NCI-H446 treated with DMSO at 0.1 percent for 48 hours (cell line): ENCODE data around the gene GRM8.

ENCODE experiments used
- DNase-seq: peaks from one replicate; lab custom pipeline; 2025; lab: John Stamatoyannopoulos, UW

The GRM8 gene

GRCh38 chr7:126806614-126807013, 446.1 kb downstream of the GRM8 start:
- no peak for DNase-seq

DNA sequence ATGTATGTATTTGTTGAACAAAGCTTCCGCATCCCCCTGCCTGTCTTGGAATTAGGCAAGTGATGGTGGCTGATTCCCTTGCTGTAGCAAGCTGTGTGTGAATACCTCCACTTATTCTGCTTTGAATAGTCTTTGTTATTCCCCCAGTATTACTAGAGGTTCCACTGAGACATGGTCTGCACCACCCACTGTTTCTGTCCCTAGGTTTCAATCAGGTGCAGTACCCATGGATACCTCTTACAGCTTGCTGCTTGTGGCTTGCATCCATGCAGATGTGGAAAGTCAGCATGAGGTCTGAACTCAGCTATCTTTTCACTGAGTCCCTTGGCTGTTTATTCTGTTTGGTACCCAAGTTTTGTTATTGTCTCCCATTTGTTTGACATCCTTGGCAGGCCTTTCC, 447.4 kb downstream of the GRM8 start:
- no peak for DNase-seq

DNA sequence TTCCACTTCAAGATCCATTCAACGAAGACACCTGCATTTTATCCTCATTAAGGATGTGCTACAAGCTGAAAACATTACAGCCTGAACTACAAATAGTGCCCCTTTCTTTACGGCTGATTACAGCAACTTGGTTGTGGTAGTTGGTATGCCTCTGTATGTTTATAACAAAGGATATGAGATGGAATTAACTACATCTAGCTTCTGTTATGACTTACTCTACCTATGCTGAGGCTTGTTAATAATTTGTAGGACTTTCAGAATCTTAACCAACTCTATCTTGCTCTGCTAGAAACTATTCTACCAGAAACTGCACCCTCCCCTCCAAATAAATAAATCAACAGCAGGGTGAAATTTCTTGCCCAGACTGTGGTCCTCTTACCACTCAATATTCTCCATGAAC, 448.1 kb downstream of the GRM8 start:
- DNase-seq, result no peak

GRCh38 chr7:126803990-126804389, 448.8 kb downstream of the GRM8 start:
- DNase-seq, result no peak

DNA sequence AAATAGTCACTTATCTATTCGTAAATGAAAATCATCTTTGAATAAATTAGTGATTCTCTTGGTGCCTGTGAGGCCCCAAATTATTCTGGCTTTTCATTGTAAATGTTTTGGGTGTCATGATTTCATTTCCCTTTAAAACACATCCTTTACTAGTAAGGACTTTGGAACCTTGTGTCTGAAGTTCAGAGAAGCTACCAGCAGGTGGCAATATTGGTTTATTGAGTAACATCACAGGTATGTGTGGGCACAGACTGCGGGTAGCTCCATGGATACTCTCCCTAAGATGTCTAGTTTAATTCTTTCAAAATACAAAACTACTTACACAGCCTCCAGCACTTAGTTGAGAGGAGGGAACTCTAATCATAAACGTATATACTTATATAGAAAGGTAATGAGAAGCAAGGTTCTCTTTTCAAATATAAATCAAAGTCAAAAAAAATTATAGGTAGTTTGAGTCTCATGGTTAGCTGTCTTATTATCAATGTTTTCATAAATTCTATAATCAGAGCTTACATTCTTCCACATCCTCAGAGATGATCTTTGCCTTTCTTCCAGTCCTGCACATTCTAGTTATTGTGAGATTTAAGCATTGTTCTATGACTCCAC, 449.6 kb downstream of the GRM8 start:
- DNase-seq, result no peak

- DNase-seq, result no peak
These were observed 451.0 kb downstream of the GRM8 start for GRCh38 chr7:126801733-126802132.

- no peak for DNase-seq
These were observed 453.2 kb downstream of the GRM8 start for GRCh38 chr7:126799541-126799940.

DNA sequence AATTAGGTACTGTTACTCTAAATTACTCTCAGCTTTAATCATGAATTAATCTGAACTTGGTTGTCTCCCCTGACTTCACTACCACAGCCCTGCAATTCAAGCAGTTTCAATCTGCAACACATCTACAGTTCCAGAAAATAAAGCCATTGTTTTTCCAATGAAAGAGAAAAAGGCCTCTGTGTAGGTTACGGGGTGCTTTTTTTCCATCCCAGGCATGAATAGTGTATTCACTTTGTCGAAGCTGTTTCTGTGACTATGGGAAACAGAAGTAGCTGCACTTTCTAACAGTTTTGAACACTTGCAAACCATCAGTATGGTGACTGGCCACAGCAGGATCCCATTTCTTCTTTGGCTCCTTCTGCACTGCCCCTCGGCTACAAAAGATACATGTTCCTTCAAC, 460.2 kb downstream of the GRM8 start:
- DNase-seq, result no peak

- no peak for DNase-seq
These were observed 461.4 kb downstream of the GRM8 start for GRCh38 chr7:126791306-126791705.

GRCh38 chr7:126790763-126791162, 462.0 kb downstream of the GRM8 start:
- peak; percentile 7 for DNase-seq

- DNase-seq, result no peak
These were observed 469.1 kb downstream of the GRM8 start for GRCh38 chr7:126783613-126784012.

DNA sequence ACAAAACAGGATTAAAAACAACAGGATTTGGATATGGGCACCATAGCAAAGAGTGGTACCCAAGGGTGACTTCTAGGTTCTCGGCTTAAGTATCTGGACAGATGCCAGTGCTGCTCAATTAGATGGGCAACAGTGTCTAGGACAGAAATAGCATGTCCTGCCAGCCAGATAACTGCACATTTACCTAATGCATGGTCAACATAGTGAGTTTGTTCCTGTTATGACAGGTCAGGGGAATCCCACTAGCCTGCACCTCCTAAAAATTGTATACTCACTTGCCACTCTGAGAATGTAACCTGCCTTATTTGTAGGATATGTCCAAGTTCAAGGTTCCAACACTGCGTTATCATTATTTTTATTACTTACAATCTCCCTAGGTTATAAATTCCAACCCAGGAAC, 471.7 kb downstream of the GRM8 start:
- DNase-seq, result no peak

GRCh38 chr7:126778101-126778500, 474.6 kb downstream of the GRM8 start:
- no peak for DNase-seq

- DNase-seq, result no peak
These were observed 476.2 kb downstream of the GRM8 start for GRCh38 chr7:126776498-126776897.

DNA sequence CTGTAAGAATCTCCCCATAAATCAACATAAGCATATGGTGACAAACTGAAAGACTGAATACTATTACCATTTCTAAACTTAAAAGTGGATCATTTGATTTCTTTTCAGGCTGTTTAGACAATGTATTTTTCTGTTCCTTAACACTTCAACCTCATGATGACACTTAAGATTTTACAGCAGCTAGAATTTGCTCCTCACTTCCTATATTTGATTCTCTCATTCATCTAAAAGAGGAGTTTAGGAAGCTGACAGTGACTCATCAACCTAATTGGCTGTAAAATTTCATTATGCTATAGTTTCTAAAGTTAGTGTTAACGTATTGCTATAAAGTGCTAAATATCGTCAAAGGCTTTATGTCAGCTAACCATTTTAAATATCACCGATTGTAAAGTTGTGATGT, 478.7 kb downstream of the GRM8 start:
- no peak for DNase-seq

DNA sequence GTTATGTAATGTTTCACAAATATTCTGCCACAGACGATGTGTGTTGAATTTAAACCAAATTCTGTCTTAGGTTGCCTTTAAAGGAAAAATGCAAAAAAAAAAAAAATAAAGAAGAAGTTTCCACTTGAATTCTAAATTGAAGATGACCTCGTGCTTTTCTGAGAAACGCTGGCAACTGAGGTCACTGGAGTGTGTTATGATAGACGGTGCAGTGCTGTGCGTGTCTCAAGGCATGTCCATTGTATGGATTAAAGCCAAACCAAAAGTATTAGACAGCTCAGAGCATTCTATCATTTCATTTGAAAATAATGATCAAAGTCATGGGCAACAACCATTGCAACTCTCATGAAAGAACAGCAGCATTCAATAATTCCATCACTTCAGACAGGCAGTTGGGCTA, 483.9 kb downstream of the GRM8 start:
- DNase-seq, result no peak

DNA sequence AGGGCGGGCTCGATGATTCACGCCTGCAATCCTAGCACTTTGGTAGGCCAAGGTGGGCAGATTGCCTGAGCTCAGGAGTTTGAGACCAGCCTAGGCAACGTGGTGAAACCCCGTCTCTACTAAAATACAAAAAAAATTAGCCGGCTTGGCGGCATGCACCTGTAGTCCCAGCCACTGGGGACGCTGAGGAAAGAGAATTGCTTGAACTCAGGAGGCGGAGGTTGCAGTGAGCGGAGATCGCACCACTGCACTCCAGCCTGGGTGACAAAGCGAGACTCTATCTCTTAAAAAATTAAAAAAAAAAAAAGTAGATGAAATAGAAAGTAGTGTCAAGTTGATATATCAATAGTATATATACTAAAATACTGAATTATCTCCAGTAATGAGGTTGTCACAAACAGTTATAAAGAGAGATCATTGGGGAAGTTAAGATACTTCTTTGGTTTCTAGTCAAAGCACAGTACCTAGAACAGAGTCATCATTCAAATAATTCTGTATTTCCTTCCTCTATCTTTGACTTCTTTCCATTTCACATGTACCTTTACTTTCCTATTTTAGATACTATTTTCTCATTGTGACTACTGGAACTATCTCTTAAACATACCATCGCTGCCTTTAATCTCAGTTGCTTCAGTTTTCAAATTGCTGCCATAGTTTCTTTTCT, 491.7 kb downstream of the GRM8 start:
- DNase-seq, result no peak

DNA sequence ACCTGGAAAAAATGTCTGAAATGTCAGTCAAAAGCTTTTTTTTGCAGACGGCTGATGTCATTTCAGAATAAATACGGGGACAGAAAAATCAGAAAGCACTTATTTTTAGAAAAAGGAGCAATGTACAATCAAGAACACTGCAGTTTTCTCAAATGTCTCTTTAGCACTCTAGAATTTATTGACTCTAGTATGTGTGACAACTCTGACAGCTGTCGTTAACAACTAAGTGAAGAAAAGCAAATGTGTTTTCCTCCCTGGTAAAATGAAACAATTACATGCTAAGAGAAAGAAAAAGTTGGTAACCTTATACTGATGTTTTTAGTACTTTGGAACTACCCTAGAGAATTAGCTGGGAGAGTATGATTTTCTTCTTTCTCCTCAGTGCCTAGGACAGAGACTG, 497.4 kb downstream of the GRM8 start:
- DNase-seq, result no peak

DNA sequence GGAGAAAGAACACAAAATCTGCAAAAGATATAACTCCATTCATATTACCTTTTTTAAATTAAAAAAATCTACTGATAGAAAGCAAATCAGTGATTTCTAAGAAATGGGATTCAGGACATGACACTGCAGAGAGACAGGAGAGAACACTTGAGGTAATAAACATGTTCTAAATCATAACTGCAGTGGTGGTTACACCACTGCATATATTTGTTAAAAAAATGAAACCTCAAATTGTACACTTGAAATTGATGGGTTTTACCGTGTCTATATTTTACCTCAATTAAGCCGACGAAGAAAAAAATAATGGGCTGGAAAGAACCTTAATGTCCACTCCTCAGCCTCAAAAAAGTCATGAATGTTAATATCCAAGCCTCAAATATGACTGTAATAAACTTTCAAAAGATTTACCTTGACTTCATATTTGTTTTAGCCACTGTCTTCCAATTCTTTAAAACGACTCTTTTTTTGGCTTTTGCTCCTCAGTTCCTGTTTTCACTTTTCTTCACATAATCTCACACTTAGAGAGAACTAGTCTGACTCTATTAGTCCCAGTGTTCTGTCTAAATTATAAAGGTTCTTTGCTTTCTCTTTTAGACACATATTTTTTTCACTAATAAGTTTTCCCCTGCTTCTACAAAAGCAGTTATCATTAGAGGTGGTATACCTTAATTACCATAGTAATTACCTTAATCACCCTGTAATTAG, 502.4 kb downstream of the GRM8 start:
- no peak for DNase-seq

DNA sequence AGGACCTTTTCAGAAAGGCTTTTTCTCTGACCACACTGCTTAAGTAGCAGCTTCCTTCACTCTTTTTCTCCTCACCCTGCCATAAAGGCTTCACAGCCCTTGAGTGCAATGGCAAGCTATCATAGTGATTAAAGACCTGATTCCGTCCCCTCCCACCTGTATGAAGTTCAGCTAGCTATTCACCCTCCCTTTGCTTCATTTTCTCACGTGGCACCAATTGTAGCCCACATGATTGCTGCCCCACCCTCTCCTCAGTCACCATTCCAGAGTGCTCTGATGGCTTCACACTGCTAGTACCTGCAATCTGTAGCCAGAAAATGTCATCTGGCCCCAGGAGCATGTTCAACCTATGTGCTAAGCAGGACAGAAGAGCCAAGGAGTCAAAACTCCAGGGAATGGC, 523.8 kb downstream of the GRM8 start:
- no peak for DNase-seq

GRCh38 chr7:126727930-126728391, 524.8 kb downstream of the GRM8 start:
- DNase-seq, result no peak

DNA sequence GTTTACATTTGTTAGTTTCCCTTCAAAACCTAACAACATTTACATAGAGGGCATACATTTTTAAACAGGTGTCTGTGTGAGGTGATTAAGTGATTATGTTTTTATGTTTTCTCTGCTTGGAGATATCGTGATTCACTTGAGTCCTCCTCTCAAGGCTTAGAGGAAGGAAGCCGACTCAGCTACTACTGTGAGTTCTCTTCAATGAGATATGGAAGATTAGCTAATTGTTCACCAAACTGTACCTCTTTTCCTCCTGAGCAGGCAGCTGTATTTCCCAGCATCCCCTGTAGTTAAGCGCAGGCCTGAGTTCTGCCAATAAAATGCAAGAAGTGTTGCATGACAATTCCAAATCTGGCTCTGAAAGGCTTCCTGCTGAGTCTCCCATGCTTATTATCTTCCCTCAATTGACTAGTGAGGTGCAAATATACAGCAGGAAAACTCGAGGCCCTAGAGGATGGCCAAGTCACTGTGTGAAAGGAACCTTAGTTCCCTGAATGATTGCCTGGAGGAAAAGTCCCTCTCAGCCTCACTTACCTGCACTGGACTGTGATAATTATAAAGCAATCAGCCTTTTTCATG, 528.7 kb downstream of the GRM8 start:
- no peak for DNase-seq

- no peak for DNase-seq
These were observed 532.5 kb downstream of the GRM8 start for GRCh38 chr7:126720232-126720631.
